Stomach (tissue), 4 donors: ENCODE results near the gene ATXN7L3.

Experiments used
- POLR2A ChIP-seq, 4 donors: fragments of 450-650 bp; IDR thresholded peaks; one replicate each; pipeline ENCODE4 v1.6.1; 2016; ENCODE audit warnings: antibody characterized with exemption in 4 of 4, control low read depth in 2 of 4, mild to moderate bottlenecking in 1 of 4, moderate library complexity in 1 of 4
- TF ChIP-seq, protein P1 (sequence below), 7 experiments: fragments of 450-650 bp in 4 of 7; fragments of 200-600 bp in 3 of 7; sonication (generic) in 3 of 7; IDR thresholded peaks; one replicate each; pipeline ENCODE4 v1.5.1; 2016 to 2019; ENCODE audit warnings: antibody characterized with exemption in 7 of 7, control low read depth in 2 of 7, mild to moderate bottlenecking in 1 of 7

- TF ChIP-seq, protein P1, sequence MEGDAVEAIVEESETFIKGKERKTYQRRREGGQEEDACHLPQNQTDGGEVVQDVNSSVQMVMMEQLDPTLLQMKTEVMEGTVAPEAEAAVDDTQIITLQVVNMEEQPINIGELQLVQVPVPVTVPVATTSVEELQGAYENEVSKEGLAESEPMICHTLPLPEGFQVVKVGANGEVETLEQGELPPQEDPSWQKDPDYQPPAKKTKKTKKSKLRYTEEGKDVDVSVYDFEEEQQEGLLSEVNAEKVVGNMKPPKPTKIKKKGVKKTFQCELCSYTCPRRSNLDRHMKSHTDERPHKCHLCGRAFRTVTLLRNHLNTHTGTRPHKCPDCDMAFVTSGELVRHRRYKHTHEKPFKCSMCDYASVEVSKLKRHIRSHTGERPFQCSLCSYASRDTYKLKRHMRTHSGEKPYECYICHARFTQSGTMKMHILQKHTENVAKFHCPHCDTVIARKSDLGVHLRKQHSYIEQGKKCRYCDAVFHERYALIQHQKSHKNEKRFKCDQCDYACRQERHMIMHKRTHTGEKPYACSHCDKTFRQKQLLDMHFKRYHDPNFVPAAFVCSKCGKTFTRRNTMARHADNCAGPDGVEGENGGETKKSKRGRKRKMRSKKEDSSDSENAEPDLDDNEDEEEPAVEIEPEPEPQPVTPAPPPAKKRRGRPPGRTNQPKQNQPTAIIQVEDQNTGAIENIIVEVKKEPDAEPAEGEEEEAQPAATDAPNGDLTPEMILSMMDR (IDR thresholded peaks at IDR 0.05) = no peak
- no peak for TF ChIP-seq POLR2A (IDR thresholded peaks at IDR 0.05)
These were observed 18.2 kb upstream of the ATXN7L3 start for GRCh38 chr17:44217738-44218343.
